ENCODE data around the gene PSORS1C2.
A peak's percentile ranks its signal among the peaks of the same experiment; 100 is the strongest.

PSORS1C2 gene

DNA sequence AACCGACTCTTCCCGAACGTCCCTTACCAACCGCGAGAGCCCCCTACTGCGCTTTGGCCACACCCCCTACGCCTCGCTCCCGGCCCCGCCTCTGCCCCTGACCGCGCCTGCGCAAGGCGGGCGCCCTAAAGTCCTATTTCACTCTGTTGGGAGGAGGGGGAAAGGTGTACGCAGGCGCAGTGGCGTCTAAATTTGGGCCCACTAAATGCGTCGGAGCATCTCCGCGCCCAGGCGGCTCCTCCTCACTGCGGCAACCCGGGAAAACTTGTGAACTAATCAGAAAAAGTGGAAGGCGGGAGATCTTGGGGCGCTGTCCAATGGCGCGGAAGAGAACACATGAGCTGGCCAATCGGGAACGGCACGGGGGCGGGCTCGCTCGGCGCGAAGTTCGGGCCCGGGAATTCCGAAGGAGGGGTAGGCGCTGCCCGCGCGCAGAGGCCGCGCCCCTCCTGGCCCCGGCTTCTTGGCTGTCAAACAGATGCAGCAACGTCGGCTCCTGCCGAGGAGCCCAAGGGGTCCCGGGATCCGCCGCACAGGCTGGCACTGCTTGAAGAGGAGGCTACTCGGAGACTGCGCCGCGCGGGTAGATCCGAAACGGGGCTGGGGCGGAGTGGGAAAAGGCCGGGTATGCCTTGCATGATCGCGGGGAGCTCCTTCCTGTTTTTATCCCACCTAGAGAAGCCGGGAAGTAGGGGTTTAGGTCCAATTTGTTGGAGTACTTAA, 19.4 kb upstream of the PSORS1C2 start, which contains the start of gene TCF19:
Gene TCF19, plus strand, starts transcription at position 450 of the 723 bp plus-strand sequence. CDS start 881 bp downstream, outside the sequence.
- no peaks in the 10 kb centered on the region for H3K9me3 ChIP-seq (ENCODE audit: control insufficient read depth, low read length)
- H3K27me3 ChIP-seq (replicated peaks; ENCODE audit: control insufficient read depth, insufficient read depth, low read length, poor library complexity, severe bottlenecking): no peaks in the 10 kb centered on the region
- peak within 1 kb of the TSS; percentile 62 for H3K27ac ChIP-seq (ENCODE audit: insufficient read depth, low read length, poor library complexity, severe bottlenecking)
- H3K4me3 ChIP-seq (ENCODE audit: insufficient read depth, low read depth, low read length, poor library complexity, severe bottlenecking): peak within 1 kb of the TSS; percentile 70
- H3K36me3 ChIP-seq (ENCODE audit: control insufficient read depth, insufficient read depth, low read length): no peaks in the 10 kb centered on the region
- peak; percentile 99 for DNase-seq
- peaks cover 11% of the 10 kb centered on the region for H3K4me1 ChIP-seq (ENCODE audit: control insufficient read depth, insufficient read depth, low read length, poor library complexity, severe bottlenecking)

DNA sequence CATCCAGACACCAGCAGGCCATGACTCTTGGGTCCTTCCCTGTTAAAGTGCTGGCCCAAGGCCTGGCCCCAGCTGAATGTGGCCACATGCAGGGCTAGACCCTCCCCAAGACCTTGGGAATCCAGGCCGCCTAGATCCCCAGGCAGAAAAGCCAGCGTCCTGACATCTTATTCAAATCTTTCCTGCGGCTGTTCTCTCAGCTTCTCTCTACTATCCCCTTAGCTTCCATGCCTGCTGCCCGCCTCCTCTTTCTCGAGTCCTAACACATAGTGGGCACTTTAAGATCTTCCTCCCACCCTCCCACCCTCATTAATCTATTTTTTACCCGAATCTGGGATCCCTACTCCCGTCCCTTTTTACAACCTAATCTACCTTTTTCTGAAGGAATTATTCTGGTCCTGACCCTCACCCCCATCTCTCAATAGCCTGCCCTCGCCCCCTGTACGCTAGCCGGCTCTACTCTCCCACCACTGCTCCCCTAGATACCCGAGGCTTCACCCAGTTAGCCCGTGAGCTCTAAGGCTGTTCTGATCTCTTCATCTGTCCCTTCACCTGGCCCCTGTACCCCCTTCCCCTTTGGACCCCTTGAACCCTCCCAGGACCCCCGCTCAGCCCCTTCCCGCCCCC, 18.8 kb upstream of the PSORS1C2 start, which contains the start of gene CCHCR1:
Gene CCHCR1, minus strand, starts transcription at position 290 of the 627 bp plus-strand sequence. Its CDS starts 202 bp downstream, at position 88.
- Histone ChIP-seq H3K4me1 (ENCODE audit: control insufficient read depth, insufficient read depth, low read length, poor library complexity, severe bottlenecking) (peaks cover 11% of the 10 kb centered on the region), H3K4me3 (ENCODE audit: insufficient read depth, low read depth, low read length, poor library complexity, severe bottlenecking) (peak within 1 kb of the TSS; percentile 70), H3K27ac (ENCODE audit: insufficient read depth, low read length, poor library complexity, severe bottlenecking) (peak within 1 kb of the TSS; percentile 62), H3K9me3 (ENCODE audit: control insufficient read depth, low read length) (no peaks in the 10 kb centered on the region), H3K36me3 (ENCODE audit: control insufficient read depth, insufficient read depth, low read length) (no peaks in the 10 kb centered on the region), H3K27me3 (replicated peaks; ENCODE audit: control insufficient read depth, insufficient read depth, low read length, poor library complexity, severe bottlenecking) (no peaks in the 10 kb centered on the region)
- no peak for DNase-seq

DNA sequence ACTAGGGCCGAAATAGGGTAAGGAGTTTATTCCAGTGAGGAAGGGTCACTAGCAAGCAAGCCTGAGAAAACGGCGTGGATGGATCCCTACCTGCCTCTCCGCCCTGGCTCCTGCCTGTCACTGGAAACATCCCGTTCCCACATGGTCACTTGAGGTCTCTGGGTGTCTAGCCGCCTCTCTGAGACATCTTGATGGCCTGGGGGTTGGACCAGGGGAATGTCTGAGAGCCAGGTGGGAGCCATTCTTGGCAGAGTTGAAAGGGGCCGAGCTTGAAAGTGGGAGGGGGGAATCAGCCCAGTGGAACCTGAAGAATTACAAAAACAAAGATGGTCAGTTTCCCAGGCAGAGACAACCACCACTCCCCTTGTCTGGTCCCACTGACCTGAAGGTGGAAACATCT, 17.8 kb upstream of the PSORS1C2 start:
- peaks cover 11% of the 10 kb centered on the region for H3K4me1 ChIP-seq (ENCODE audit: control insufficient read depth, insufficient read depth, low read length, poor library complexity, severe bottlenecking)
- no peak for DNase-seq
- H3K4me3 ChIP-seq (ENCODE audit: insufficient read depth, low read depth, low read length, poor library complexity, severe bottlenecking): no peak overlapping the region
- no peaks in the 10 kb centered on the region for H3K9me3 ChIP-seq (ENCODE audit: control insufficient read depth, low read length)
- H3K27me3 ChIP-seq (replicated peaks; ENCODE audit: control insufficient read depth, insufficient read depth, low read length, poor library complexity, severe bottlenecking): no peaks in the 10 kb centered on the region
- H3K27ac ChIP-seq (ENCODE audit: insufficient read depth, low read length, poor library complexity, severe bottlenecking): no peak overlapping the region
- no peaks in the 10 kb centered on the region for H3K36me3 ChIP-seq (ENCODE audit: control insufficient read depth, insufficient read depth, low read length)

DNA sequence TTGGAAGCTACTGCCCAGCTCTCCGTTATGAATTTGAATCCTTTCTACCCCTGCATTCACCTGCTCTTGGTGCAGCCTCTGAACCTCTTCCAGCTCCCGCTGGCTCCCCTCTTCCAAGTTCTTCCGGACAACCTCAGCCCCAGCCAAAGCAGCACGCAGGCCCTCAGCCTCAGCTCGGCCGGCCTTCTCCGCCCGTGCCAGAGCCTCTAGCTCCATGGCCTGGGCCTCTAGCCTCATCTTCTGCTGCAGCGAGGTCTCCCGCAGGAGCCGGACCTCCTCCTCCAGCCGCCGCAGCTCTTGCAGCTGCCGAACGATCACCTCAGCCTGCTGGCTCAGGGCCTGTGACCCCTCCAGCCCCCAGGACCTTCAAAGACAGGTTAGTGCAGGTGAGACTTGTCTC, 15.6 kb upstream of the PSORS1C2 start:
- Histone ChIP-seq H3K27me3 (replicated peaks; ENCODE audit: control insufficient read depth, insufficient read depth, low read length, poor library complexity, severe bottlenecking) (no peaks in the 10 kb centered on the region), H3K4me3 (ENCODE audit: insufficient read depth, low read depth, low read length, poor library complexity, severe bottlenecking) (no peak overlapping the region), H3K36me3 (ENCODE audit: control insufficient read depth, insufficient read depth, low read length) (no peaks in the 10 kb centered on the region), H3K27ac (ENCODE audit: insufficient read depth, low read length, poor library complexity, severe bottlenecking) (no peak overlapping the region), H3K4me1 (ENCODE audit: control insufficient read depth, insufficient read depth, low read length, poor library complexity, severe bottlenecking) (peaks cover 6% of the 10 kb centered on the region), H3K9me3 (ENCODE audit: control insufficient read depth, low read length) (no peaks in the 10 kb centered on the region)
- DNase-seq: no peak

DNA sequence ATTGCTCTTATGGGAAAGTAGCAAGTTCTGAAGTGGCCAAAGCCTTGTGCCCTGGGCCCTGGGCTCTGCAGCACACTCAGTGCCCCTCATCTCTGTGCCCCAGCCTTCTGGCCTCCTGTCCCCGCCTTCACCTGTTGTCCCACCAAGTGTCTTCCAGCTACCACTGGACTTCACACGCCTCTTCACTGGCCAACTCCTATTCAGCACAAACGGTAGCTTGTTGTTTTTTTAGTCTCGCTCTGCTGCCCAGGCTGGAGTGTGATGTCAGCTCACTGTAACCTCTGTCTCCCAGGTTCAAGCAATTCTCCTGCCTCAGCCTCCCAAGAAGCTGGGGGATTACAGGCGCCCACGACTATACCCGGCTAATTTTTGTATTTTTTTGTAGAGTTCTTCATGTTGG, 13.9 kb upstream of the PSORS1C2 start:
- Histone ChIP-seq H3K9me3 (ENCODE audit: control insufficient read depth, low read length) (no peaks in the 10 kb centered on the region), H3K27ac (ENCODE audit: insufficient read depth, low read length, poor library complexity, severe bottlenecking) (no peak overlapping the region), H3K4me3 (ENCODE audit: insufficient read depth, low read depth, low read length, poor library complexity, severe bottlenecking) (no peak overlapping the region), H3K4me1 (ENCODE audit: control insufficient read depth, insufficient read depth, low read length, poor library complexity, severe bottlenecking) (no peaks in the 10 kb centered on the region), H3K36me3 (ENCODE audit: control insufficient read depth, insufficient read depth, low read length) (no peaks in the 10 kb centered on the region), H3K27me3 (replicated peaks; ENCODE audit: control insufficient read depth, insufficient read depth, low read length, poor library complexity, severe bottlenecking) (no peaks in the 10 kb centered on the region)
- no peak for DNase-seq

DNA sequence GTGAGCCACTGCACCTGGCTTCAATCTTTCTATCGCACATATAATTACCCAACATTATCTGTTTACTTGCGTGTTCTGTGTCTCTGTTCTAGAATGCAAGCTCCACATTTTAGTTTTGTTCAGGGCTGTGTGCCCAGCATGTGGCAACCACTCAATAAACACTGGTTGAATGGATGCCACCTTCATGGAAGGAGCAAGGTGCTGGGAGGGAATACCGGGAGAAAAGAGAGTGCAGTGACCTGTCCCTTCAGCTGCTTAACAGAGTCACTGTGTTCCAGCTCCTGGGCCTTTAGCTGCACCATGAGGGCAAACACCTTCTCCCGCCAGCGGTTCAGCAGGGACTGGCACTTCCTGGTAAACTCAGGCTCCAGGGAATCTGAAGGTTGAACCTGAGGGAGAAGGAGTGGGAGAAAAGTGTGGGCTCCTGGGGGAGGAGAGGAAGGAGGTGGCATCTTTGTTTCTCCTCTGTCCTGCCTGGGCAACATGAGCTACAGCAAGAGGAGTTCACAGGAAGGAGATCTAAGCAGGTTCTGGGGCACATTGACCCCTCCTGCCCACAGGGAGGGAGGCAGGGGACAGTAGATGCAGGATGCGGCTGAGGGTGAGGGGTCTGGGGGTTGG, 11.1 kb upstream of the PSORS1C2 start:
- H3K4me3 ChIP-seq (ENCODE audit: insufficient read depth, low read depth, low read length, poor library complexity, severe bottlenecking): no peak overlapping the region
- H3K27ac ChIP-seq (ENCODE audit: insufficient read depth, low read length, poor library complexity, severe bottlenecking): no peak overlapping the region
- no peaks in the 10 kb centered on the region for H3K36me3 ChIP-seq (ENCODE audit: control insufficient read depth, insufficient read depth, low read length)
- no peak for DNase-seq
- H3K4me1 ChIP-seq (ENCODE audit: control insufficient read depth, insufficient read depth, low read length, poor library complexity, severe bottlenecking): no peaks in the 10 kb centered on the region
- H3K9me3 ChIP-seq (ENCODE audit: control insufficient read depth, low read length): no peaks in the 10 kb centered on the region
- H3K27me3 ChIP-seq (replicated peaks; ENCODE audit: control insufficient read depth, insufficient read depth, low read length, poor library complexity, severe bottlenecking): no peaks in the 10 kb centered on the region

DNA sequence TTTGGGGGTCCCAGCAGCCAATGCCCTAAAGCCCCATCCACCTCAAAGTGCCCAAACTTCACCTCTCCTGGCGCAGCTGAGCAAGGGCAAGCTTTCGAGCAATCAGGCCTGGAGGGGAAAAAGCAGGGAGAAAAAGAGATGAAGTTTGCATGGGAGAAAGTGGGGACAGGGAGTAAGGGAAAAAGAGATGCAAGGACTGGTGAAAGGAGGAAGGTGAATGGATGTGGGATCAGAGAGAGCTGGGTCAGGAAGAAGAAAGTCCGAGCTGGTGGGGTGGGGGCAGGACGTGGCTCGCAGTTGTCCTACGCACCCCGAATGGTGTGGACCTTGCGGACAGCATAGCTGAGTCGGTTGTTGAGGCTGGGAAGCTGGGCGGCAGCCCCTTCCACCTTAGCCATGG, 6.5 kb upstream of the PSORS1C2 start:
- H3K27ac ChIP-seq (ENCODE audit: insufficient read depth, low read length, poor library complexity, severe bottlenecking): no peak overlapping the region
- peaks cover 5% of the 10 kb centered on the region for H3K36me3 ChIP-seq (ENCODE audit: control insufficient read depth, insufficient read depth, low read length)
- no peaks in the 10 kb centered on the region for H3K4me1 ChIP-seq (ENCODE audit: control insufficient read depth, insufficient read depth, low read length, poor library complexity, severe bottlenecking)
- no peaks in the 10 kb centered on the region for H3K9me3 ChIP-seq (ENCODE audit: control insufficient read depth, low read length)
- no peak for DNase-seq
- no peak overlapping the region for H3K4me3 ChIP-seq (ENCODE audit: insufficient read depth, low read depth, low read length, poor library complexity, severe bottlenecking)
- H3K27me3 ChIP-seq (replicated peaks; ENCODE audit: control insufficient read depth, insufficient read depth, low read length, poor library complexity, severe bottlenecking): no peaks in the 10 kb centered on the region

DNA sequence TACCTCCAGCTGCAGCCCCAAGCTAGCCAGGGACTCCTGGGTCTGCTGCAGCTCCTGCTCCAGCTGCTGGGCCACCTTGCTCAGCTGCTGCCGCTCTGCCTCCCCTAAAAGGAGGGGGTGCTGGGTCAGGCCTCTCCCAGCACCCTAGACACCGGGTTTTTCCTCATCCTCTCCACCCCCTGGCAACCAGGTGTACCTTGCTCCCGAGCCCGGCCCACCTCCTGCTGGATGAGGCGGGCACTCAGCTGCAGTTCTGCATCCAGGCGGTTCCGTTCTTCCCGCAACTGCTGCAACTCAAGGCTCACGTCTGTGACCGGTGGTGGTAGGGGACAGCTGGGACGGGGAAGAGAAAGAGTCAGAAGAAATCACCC, 6.1 kb upstream of the PSORS1C2 start:
- no peak for DNase-seq
- no peaks in the 10 kb centered on the region for H3K27me3 ChIP-seq (replicated peaks; ENCODE audit: control insufficient read depth, insufficient read depth, low read length, poor library complexity, severe bottlenecking)
- no peak overlapping the region for H3K4me3 ChIP-seq (ENCODE audit: insufficient read depth, low read depth, low read length, poor library complexity, severe bottlenecking)
- H3K36me3 ChIP-seq (ENCODE audit: control insufficient read depth, insufficient read depth, low read length): peaks cover 5% of the 10 kb centered on the region
- H3K9me3 ChIP-seq (ENCODE audit: control insufficient read depth, low read length): no peaks in the 10 kb centered on the region
- H3K4me1 ChIP-seq (ENCODE audit: control insufficient read depth, insufficient read depth, low read length, poor library complexity, severe bottlenecking): no peaks in the 10 kb centered on the region
- H3K27ac ChIP-seq (ENCODE audit: insufficient read depth, low read length, poor library complexity, severe bottlenecking): no peak overlapping the region

DNA sequence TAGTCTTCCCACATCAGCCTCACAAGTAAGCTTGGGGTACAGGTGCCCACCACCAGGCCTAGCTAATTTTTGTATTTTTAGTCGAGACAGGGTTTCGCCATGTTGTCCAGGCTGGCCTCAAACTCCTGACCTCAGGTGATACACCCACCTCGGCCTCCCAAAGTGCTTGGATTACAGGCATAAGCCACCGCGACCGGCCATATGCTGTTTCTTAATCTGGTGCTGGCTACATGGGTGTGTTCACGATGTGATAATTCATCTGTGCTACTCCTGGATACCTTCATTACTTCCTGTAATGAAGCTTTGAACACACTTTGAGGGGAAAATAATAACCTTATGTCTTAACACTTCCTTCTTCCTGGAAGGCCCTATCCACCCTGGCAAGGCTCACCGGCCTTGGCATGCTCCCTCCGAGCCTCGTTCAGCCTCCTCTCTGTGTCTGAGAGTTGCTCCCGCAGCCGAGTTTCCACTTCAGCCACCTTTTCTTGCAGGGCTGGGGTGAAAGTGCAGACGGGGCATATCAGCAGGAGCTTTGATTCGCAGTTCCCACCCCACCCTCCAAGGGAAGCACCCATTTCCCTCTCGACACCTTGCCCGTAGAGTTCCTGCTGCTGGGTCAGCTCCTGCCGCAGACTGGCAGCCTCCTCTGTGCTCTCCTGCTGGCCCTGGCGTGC, 5.6 kb upstream of the PSORS1C2 start:
- no peak overlapping the region for H3K27ac ChIP-seq (ENCODE audit: insufficient read depth, low read length, poor library complexity, severe bottlenecking)
- no peak overlapping the region for H3K4me3 ChIP-seq (ENCODE audit: insufficient read depth, low read depth, low read length, poor library complexity, severe bottlenecking)
- H3K9me3 ChIP-seq (ENCODE audit: control insufficient read depth, low read length): no peaks in the 10 kb centered on the region
- H3K36me3 ChIP-seq (ENCODE audit: control insufficient read depth, insufficient read depth, low read length): peaks cover 5% of the 10 kb centered on the region
- no peak for DNase-seq
- no peaks in the 10 kb centered on the region for H3K27me3 ChIP-seq (replicated peaks; ENCODE audit: control insufficient read depth, insufficient read depth, low read length, poor library complexity, severe bottlenecking)
- H3K4me1 ChIP-seq (ENCODE audit: control insufficient read depth, insufficient read depth, low read length, poor library complexity, severe bottlenecking): no peaks in the 10 kb centered on the region

Data from effector memory CD4-positive, alpha-beta T cell (primary cell).